ENCODE data around the gene ZNF207. TPM values are rescaled to one million over a fixed set of nuclear protein-coding genes. Genes with fewer than 3 reads are reported as not detected.
"Not testable (repeated sequence)": the region's sequence is repeated elsewhere in the genome, so short reads cannot be mapped to it uniquely, and the experiment has no call there.

ZNF207 gene
- total RNA-seq, 1 experiment from 2014 or later, result 215 TPM

DNA sequence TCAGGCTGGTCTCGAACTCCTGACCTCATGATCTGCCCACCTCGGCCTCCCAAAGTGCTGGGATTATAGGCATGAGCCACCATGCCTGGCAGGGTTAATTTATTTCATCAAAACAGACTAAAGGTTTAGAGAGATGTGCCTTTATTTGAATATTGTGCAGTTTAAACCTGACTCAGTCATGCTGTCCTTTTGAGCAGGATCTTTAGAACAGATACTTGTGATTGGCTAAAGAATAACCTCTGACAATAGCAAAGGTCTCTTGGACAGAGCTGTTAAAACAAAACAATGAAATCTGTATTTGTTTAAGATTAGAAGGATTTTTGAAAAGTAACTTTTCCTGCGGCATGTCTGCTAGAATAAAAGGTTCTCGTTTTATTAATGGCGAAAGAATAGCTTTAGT is 36.0 kb downstream of the ZNF207 start:
- CTCF ChIA-PET, result no interaction called here

DNA sequence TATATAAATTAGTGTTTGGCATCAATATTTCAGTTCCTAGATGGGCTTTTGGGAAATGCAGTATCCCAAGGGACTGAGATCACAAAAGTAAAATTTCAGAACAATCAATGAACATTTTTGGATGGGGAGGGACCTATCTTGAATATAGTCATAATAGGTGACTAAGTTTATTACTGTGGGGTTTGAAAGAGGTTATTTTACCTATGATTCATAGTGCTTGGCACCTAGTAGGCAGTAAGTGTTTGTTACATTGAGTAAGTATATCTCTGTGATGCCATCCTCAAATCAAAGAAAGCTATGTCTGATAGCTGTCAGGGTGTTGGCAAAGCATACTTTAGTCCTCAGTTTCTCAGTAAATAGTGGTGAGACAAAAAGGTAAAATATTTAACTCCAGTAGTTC is 36.9 kb downstream of the ZNF207 start:
- H3K27me3 ChIP-seq (ENCODE audit: control insufficient read depth, insufficient read depth, low read length), result no peaks in the 10 kb centered on the region
- TF ChIP-seq POLR2AphosphoS5 (IDR thresholded peaks at IDR 0.05; ENCODE audit: low read depth, low read length), result no peak
- TF ChIP-seq, protein P1, sequence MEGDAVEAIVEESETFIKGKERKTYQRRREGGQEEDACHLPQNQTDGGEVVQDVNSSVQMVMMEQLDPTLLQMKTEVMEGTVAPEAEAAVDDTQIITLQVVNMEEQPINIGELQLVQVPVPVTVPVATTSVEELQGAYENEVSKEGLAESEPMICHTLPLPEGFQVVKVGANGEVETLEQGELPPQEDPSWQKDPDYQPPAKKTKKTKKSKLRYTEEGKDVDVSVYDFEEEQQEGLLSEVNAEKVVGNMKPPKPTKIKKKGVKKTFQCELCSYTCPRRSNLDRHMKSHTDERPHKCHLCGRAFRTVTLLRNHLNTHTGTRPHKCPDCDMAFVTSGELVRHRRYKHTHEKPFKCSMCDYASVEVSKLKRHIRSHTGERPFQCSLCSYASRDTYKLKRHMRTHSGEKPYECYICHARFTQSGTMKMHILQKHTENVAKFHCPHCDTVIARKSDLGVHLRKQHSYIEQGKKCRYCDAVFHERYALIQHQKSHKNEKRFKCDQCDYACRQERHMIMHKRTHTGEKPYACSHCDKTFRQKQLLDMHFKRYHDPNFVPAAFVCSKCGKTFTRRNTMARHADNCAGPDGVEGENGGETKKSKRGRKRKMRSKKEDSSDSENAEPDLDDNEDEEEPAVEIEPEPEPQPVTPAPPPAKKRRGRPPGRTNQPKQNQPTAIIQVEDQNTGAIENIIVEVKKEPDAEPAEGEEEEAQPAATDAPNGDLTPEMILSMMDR (IDR thresholded peaks at IDR 0.05), result no peak
- no peak for TF ChIP-seq TCF7L2 (IDR thresholded peaks at IDR 0.05; ENCODE audit: low read depth, low read length)
- TF ChIP-seq, protein P2, sequence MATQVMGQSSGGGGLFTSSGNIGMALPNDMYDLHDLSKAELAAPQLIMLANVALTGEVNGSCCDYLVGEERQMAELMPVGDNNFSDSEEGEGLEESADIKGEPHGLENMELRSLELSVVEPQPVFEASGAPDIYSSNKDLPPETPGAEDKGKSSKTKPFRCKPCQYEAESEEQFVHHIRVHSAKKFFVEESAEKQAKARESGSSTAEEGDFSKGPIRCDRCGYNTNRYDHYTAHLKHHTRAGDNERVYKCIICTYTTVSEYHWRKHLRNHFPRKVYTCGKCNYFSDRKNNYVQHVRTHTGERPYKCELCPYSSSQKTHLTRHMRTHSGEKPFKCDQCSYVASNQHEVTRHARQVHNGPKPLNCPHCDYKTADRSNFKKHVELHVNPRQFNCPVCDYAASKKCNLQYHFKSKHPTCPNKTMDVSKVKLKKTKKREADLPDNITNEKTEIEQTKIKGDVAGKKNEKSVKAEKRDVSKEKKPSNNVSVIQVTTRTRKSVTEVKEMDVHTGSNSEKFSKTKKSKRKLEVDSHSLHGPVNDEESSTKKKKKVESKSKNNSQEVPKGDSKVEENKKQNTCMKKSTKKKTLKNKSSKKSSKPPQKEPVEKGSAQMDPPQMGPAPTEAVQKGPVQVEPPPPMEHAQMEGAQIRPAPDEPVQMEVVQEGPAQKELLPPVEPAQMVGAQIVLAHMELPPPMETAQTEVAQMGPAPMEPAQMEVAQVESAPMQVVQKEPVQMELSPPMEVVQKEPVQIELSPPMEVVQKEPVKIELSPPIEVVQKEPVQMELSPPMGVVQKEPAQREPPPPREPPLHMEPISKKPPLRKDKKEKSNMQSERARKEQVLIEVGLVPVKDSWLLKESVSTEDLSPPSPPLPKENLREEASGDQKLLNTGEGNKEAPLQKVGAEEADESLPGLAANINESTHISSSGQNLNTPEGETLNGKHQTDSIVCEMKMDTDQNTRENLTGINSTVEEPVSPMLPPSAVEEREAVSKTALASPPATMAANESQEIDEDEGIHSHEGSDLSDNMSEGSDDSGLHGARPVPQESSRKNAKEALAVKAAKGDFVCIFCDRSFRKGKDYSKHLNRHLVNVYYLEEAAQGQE (IDR thresholded peaks at IDR 0.05; ENCODE audit: insufficient read depth in 1 of 2, low read depth in 2 of 2, low read length in 1 of 2), result no peak
- TF ChIP-seq SIN3A (IDR thresholded peaks at IDR 0.05; ENCODE audit: borderline replicate concordance, insufficient read depth, low read depth, low read length), result no peak
- no peak overlapping the region for H3K4me3 ChIP-seq (ENCODE audit: low read depth in 2 of 2, low read length in 2 of 2)
- no peaks in the 10 kb centered on the region for H3K9me3 ChIP-seq (ENCODE audit: control insufficient read depth, insufficient read depth, low read depth, low read length)
- POLR2A ChIA-PET, result no interaction called here
- in situ Hi-C loops (cut with HindIII; ENCODE audit: low pct_unique_long_range_greater_than_20kb, low sequenced_read_pairs), result no loop called here
- no peak for ATAC-seq
- BruUV-seq (replicated peaks), result TSS peak; percentile 6
- DNase-seq (ENCODE audit: low read depth, low spot score), result no peak
- peaks cover 7% of the 10 kb centered on the region; the same call in 1 of the 2 replicates for H3K36me3 ChIP-seq (ENCODE audit: control insufficient read depth, insufficient read depth, low read length)
- no peaks in the 10 kb centered on the region for H3K4me1 ChIP-seq (ENCODE audit: control insufficient read depth, insufficient read depth, low read length)
- intact Hi-C loops (cut with micrococcal nuclease; ENCODE audit: unreplicated experiment), result no loop called here
- H3K27ac ChIP-seq (ENCODE audit: low read length), result no peak overlapping the region
- CTCF ChIA-PET, result no interaction called here

More for the DNA sequence above, 36.0 kb downstream of the ZNF207 start:
- intact Hi-C loops (cut with micrococcal nuclease; ENCODE audit: unreplicated experiment) (no loop called here), in situ Hi-C loops (cut with HindIII; ENCODE audit: low pct_unique_long_range_greater_than_20kb, low sequenced_read_pairs) (no loop called here)
- Histone ChIP-seq H3K4me3 (ENCODE audit: low read depth in 2 of 2, low read length in 2 of 2) (no peak overlapping the region), H3K4me1 (ENCODE audit: control insufficient read depth, insufficient read depth, low read length) (no peaks in the 10 kb centered on the region), H3K27me3 (ENCODE audit: control insufficient read depth, insufficient read depth, low read length) (no peaks in the 10 kb centered on the region), H3K27ac (ENCODE audit: low read length) (no peak overlapping the region), H3K9me3 (ENCODE audit: control insufficient read depth, insufficient read depth, low read depth, low read length) (no peaks in the 10 kb centered on the region), H3K36me3 (ENCODE audit: control insufficient read depth, insufficient read depth, low read length) (peaks cover 15% of the 10 kb centered on the region; the same call in 1 of the 2 replicates)
- TF ChIP-seq SIN3A (IDR thresholded peaks at IDR 0.05; ENCODE audit: borderline replicate concordance, insufficient read depth, low read depth, low read length), result no peak
- TF ChIP-seq POLR2AphosphoS5 (IDR thresholded peaks at IDR 0.05; ENCODE audit: low read depth, low read length), result no peak
- TF ChIP-seq TCF7L2 (IDR thresholded peaks at IDR 0.05; ENCODE audit: low read depth, low read length), result no peak
- TF ChIP-seq, protein P2 (IDR thresholded peaks at IDR 0.05; ENCODE audit: insufficient read depth in 1 of 2, low read depth in 2 of 2, low read length in 1 of 2), result no peak
- TF ChIP-seq, protein P1 (IDR thresholded peaks at IDR 0.05), result no peak
- POLR2A ChIA-PET, result no interaction called here
- BruUV-seq (replicated peaks), result no TSS peak
- ATAC-seq (no peak), DNase-seq (ENCODE audit: low read depth, low spot score) (no peak)

DNA sequence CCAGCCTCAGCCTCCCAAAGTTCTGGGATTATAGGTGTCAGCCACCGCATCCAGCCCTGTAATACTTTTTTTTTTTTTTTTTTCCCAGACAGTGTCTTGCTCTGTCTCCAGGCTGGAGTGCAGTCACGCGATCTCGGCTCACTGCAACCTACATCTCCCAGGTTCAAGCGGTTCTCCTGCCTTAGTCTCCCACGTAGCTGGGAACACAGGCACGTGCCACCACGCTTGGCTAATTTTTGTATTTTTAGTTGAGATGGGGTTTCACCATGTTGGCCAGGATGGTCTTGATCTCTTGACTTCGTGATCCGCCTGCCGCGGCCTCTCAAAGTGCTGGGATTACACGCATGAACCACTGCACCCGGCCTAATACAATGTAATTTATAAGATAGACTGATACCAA is 38.2 kb downstream of the ZNF207 start:
- in situ Hi-C loops (cut with HindIII; ENCODE audit: low pct_unique_long_range_greater_than_20kb, low sequenced_read_pairs), result not testable (repeated sequence)

More for the DNA sequence above, 38.2 kb downstream of the ZNF207 start:
- H3K27ac ChIP-seq (ENCODE audit: low read length); H3K4me1 ChIP-seq (ENCODE audit: control insufficient read depth, insufficient read depth, low read length); H3K36me3 ChIP-seq (ENCODE audit: control insufficient read depth, insufficient read depth, low read length); BruUV-seq (replicated peaks); intact Hi-C loops (cut with micrococcal nuclease; ENCODE audit: unreplicated experiment); DNase-seq (ENCODE audit: low read depth, low spot score); H3K4me3 ChIP-seq (ENCODE audit: low read depth in 2 of 2, low read length in 2 of 2); POLR2A ChIA-PET; H3K9me3 ChIP-seq (ENCODE audit: control insufficient read depth, insufficient read depth, low read depth, low read length); ATAC-seq; H3K27me3 ChIP-seq (ENCODE audit: control insufficient read depth, insufficient read depth, low read length): not testable (repeated sequence)
- CTCF ChIA-PET, result interaction anchor here (0.5 kb wide), 1 partner anchor 59 kb away, joined by 3 read pairs; no protein-coding TSS in a partner anchor

All from Panc1 (cell line).